Astrocyte (in vitro differentiated cells and primary cell): ENCODE data around the gene CELF4. TPM values are rescaled to one million over a fixed set of nuclear protein-coding genes. Genes with fewer than 3 reads are reported as not detected.

ENCODE experiments used
- DNase-seq: peaks from one replicate; pipeline ENCODE4 v3.0.0-alpha.2; 2010; ENCODE audit warnings: low read depth
- FAIRE-seq: peaks from 2 replicates; lab custom pipeline; 2011; peaks lifted over from hg19 to GRCh38; lab: Jason Lieb, UNC
- H2AFZ ChIP-seq: 2 replicates; pipeline ENCODE4 v1.6.0; 2012; ENCODE audit warnings: low read depth, low read length, inconsistent platforms
- H3K27ac ChIP-seq: 2 replicates; pipeline ENCODE4 v1.5.1; 2011; ENCODE audit warnings: low read depth, low read length, inconsistent platforms
- H3K27me3 ChIP-seq: 2 replicates; pipeline ENCODE4 v1.6.0; 2011; ENCODE audit warnings: low read length, inconsistent platforms; ENCODE audit not compliant: insufficient read depth
- H3K36me3 ChIP-seq: 2 replicates; pipeline ENCODE4 v1.5.1; 2011; ENCODE audit warnings: low read length, inconsistent platforms; ENCODE audit not compliant: insufficient read depth
- H3K4me1 ChIP-seq: 2 replicates; pipeline ENCODE4 v1.5.1; 2011; ENCODE audit warnings: low read length, inconsistent platforms; ENCODE audit not compliant: insufficient read depth
- H3K4me2 ChIP-seq: 2 replicates; pipeline ENCODE4 v1.6.0; 2012; ENCODE audit warnings: low read length, inconsistent platforms
- H3K4me3 ChIP-seq: 2 replicates; pipeline ENCODE4 v1.5.1; 2011; ENCODE audit warnings: low read depth, mild to moderate bottlenecking, low read length, inconsistent platforms; ENCODE audit not compliant: insufficient read depth
- H3K79me2 ChIP-seq: 2 replicates; pipeline ENCODE4 v1.6.0; 2012; ENCODE audit warnings: mild to moderate bottlenecking, low read length, inconsistent platforms; ENCODE audit not compliant: insufficient read depth
- H3K9ac ChIP-seq: 2 replicates; pipeline ENCODE4 v1.6.0; 2012; ENCODE audit warnings: mild to moderate bottlenecking, low read length, inconsistent platforms
- H3K9me3 ChIP-seq: 2 replicates; pipeline ENCODE4 v1.5.1; 2012; ENCODE audit warnings: low read depth, mild to moderate bottlenecking, low read length, inconsistent platforms; ENCODE audit not compliant: insufficient read depth
- H4K20me1 ChIP-seq: 2 replicates; pipeline ENCODE4 v1.6.0; 2012; ENCODE audit warnings: low read length, inconsistent platforms; ENCODE audit not compliant: insufficient read depth
- H3K27ac Mint-ChIP-seq: one replicate; pipeline ENCODE4 v1.8.0; 2021; ENCODE audit warnings: mild to moderate bottlenecking, mixed read lengths; ENCODE audit not compliant: unreplicated experiment
- H3K27me3 Mint-ChIP-seq: one replicate; pipeline ENCODE4 v1.8.0; 2021; ENCODE audit warnings: low read depth, mixed read lengths; ENCODE audit not compliant: unreplicated experiment
- H3K36me3 Mint-ChIP-seq: one replicate; pipeline ENCODE4 v1.8.0; 2021; ENCODE audit warnings: low read depth, mixed read lengths; ENCODE audit not compliant: unreplicated experiment
- H3K4me1 Mint-ChIP-seq: one replicate; pipeline ENCODE4 v1.8.0; 2021; ENCODE audit warnings: low read depth, mixed read lengths; ENCODE audit not compliant: unreplicated experiment
- H3K4me3 Mint-ChIP-seq: one replicate; pipeline ENCODE4 v1.8.0; 2021; ENCODE audit warnings: mild to moderate bottlenecking, moderate library complexity, mixed read lengths; ENCODE audit not compliant: unreplicated experiment
- H3K9me3 Mint-ChIP-seq: one replicate; pipeline ENCODE4 v1.8.0; 2021; ENCODE audit warnings: mild to moderate bottlenecking, mixed read lengths; ENCODE audit not compliant: unreplicated experiment
- EZH2 ChIP-seq: IDR thresholded peaks from 2 replicates; pipeline ENCODE4 v1.6.1; 2012; ENCODE audit warnings: mild to moderate bottlenecking, low read length, inconsistent platforms; ENCODE audit not compliant: insufficient read depth
- total RNA-seq: library from RNA; stranded (reverse); gene quantifications from 2 replicates; pipeline ENCODE4 v1.2.1, GENCODE V29; 2021
- TF ChIP-seq, protein P1 (sequence below): IDR thresholded peaks from 2 replicates; pipeline ENCODE4 v1.5.1; 2011; ENCODE audit warnings: low read depth, mild to moderate bottlenecking, inconsistent platforms, low read length, moderate library complexity; ENCODE audit not compliant: insufficient read depth

Gene CELF4
- total RNA-seq, 1 donor from 2014 or later: 0.16 TPM

DNA sequence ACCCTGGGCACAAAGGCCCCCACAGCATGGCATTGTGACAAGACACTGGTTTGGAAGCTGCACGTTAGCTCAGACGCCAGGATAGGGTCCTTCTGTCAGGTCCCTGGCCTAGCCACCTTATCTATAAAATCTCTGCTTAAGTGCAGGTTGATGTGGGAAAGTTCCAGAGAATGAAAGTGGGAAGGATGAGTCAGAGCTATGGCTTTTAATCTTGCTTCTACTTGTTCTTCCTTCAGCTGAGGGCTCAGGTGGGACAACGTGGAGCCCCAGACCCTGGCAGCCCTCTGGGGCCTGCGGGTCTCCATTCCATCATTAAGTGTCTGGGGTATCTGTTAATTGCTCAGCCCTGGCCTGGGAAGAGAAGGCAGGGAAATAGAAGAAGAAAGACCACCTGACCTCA lies 64.5 kb downstream of the CELF4 start:
- H3K4me2 ChIP-seq: no peak overlapping the region
- Mint-ChIP-seq H3K27me3 (peaks cover 44% of the 10 kb centered on the region), H3K4me3 (no peak overlapping the region), H3K36me3 (no peaks in the 10 kb centered on the region), H3K9me3 (peaks cover 6% of the 10 kb centered on the region), H3K27ac (no peak overlapping the region), H3K4me1 (peaks cover 5% of the 10 kb centered on the region)
- H3K79me2 ChIP-seq: no peaks in the 10 kb centered on the region
- no peaks in the 10 kb centered on the region for H3K4me1 ChIP-seq
- no peak overlapping the region for H3K9ac ChIP-seq
- no peak for FAIRE-seq
- no peaks in the 10 kb centered on the region for H3K9me3 ChIP-seq
- H4K20me1 ChIP-seq: no peaks in the 10 kb centered on the region
- H3K27me3 ChIP-seq: no peaks in the 10 kb centered on the region
- no peak overlapping the region for H3K4me3 ChIP-seq
- TF ChIP-seq EZH2: no peak
- TF ChIP-seq, protein P1, sequence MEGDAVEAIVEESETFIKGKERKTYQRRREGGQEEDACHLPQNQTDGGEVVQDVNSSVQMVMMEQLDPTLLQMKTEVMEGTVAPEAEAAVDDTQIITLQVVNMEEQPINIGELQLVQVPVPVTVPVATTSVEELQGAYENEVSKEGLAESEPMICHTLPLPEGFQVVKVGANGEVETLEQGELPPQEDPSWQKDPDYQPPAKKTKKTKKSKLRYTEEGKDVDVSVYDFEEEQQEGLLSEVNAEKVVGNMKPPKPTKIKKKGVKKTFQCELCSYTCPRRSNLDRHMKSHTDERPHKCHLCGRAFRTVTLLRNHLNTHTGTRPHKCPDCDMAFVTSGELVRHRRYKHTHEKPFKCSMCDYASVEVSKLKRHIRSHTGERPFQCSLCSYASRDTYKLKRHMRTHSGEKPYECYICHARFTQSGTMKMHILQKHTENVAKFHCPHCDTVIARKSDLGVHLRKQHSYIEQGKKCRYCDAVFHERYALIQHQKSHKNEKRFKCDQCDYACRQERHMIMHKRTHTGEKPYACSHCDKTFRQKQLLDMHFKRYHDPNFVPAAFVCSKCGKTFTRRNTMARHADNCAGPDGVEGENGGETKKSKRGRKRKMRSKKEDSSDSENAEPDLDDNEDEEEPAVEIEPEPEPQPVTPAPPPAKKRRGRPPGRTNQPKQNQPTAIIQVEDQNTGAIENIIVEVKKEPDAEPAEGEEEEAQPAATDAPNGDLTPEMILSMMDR: no peak
- no peak overlapping the region for H2AFZ ChIP-seq
- no peaks in the 10 kb centered on the region for H3K36me3 ChIP-seq
- H3K27ac ChIP-seq: no peak overlapping the region
- no peak for DNase-seq

GRCh38 chr18:37499913-37500312 lies 65.7 kb downstream of the CELF4 start:
- no peak overlapping the region for H3K4me3 Mint-ChIP-seq
- FAIRE-seq (no peak), DNase-seq (no peak)
- Histone ChIP-seq H3K4me2 (no peak overlapping the region), H3K36me3 (no peaks in the 10 kb centered on the region), H3K9ac (no peak overlapping the region), H3K27ac (no peak overlapping the region), H3K27me3 (no peaks in the 10 kb centered on the region), H3K9me3 (no peaks in the 10 kb centered on the region), H2AFZ (no peak overlapping the region), H4K20me1 (no peaks in the 10 kb centered on the region), H3K4me3 (no peak overlapping the region), H3K4me1 (no peaks in the 10 kb centered on the region), H3K79me2 (no peaks in the 10 kb centered on the region)
- peaks cover 47% of the 10 kb centered on the region for H3K27me3 Mint-ChIP-seq
- no peak overlapping the region for H3K27ac Mint-ChIP-seq
- H3K9me3 Mint-ChIP-seq: peaks cover 6% of the 10 kb centered on the region
- peaks cover 7% of the 10 kb centered on the region for H3K4me1 Mint-ChIP-seq
- H3K36me3 Mint-ChIP-seq: no peaks in the 10 kb centered on the region
- no peak for TF ChIP-seq EZH2
- TF ChIP-seq, protein P1: no peak

DNA sequence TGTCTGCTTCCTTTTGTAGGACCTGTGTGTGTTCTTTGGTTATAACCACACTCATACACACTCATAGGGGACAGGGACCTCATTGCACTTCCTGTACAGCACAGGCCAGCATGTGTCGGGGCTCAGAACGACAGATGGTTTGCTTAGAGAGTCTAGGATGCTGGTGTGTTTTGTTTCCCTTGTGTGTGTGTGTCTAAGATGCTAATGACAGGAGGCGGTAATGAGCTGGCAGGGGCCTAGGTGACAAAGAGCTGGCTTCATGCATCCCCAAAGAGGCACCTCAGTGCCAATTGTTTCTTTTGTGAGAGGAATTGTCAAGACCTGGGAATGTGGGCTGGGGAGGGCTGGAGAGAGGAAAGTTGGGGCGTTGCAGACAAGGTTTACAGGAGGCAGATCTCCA lies 66.6 kb downstream of the CELF4 start:
- no peaks in the 10 kb centered on the region for H3K36me3 ChIP-seq
- H3K27me3 ChIP-seq: no peaks in the 10 kb centered on the region
- no peak overlapping the region for H3K4me2 ChIP-seq
- H2AFZ ChIP-seq: no peak overlapping the region
- H3K9me3 ChIP-seq: no peaks in the 10 kb centered on the region
- Mint-ChIP-seq H3K27me3 (peaks cover 51% of the 10 kb centered on the region), H3K27ac (no peak overlapping the region), H3K4me1 (peaks cover 7% of the 10 kb centered on the region), H3K4me3 (no peak overlapping the region), H3K9me3 (peaks cover 6% of the 10 kb centered on the region), H3K36me3 (no peaks in the 10 kb centered on the region)
- H3K4me3 ChIP-seq: no peak overlapping the region
- no peak overlapping the region for H3K9ac ChIP-seq
- DNase-seq (no peak), FAIRE-seq (no peak)
- TF ChIP-seq, protein P1: no peak
- no peak for TF ChIP-seq EZH2
- no peaks in the 10 kb centered on the region for H3K79me2 ChIP-seq
- H3K27ac ChIP-seq: no peak overlapping the region
- H3K4me1 ChIP-seq: no peaks in the 10 kb centered on the region
- H4K20me1 ChIP-seq: no peaks in the 10 kb centered on the region
